Endothelial cell of umbilical vein (primary cell): ENCODE data around the gene FNDC5. TPM values are rescaled to one million over a fixed set of nuclear protein-coding genes. Genes with fewer than 3 reads are reported as not detected.

Experiments
- BruUV-seq: library from RNA; stranded (reverse); fragments of 400-500 nt; replicated peaks from 2 replicates; lab custom pipeline; 2021; lab: Mats Ljungman, UMichigan
- CTCF ChIA-PET: fragments of 300-600, 350-600 bp; sonication (Branson Sonifier 250); formaldehyde crosslinking; loops from one replicate; lab custom pipeline; 2021; ENCODE audit warnings: antibody characterized with exemption, inconsistent platforms; lab: Charles Lee
- POLR2A ChIA-PET: fragments of 300-600, 350-600 bp; sonication (Branson Sonifier 250); formaldehyde crosslinking; loops from one replicate; lab custom pipeline; 2021; ENCODE audit warnings: antibody characterized with exemption, inconsistent platforms; lab: Charles Lee
- DNase-seq: peaks from one replicate; pipeline ENCODE4 v3.0.0-alpha.2; 2011; ENCODE audit warnings: low read depth, low spot score
- FAIRE-seq: peaks from 2 replicates; lab custom pipeline; 2011; peaks lifted over from hg19 to GRCh38; lab: Jason Lieb, UNC
- H2AFZ ChIP-seq: 2 replicates; pipeline ENCODE4 v1.6.0; 2012; ENCODE audit warnings: low read depth, low read length, control low read depth, inconsistent platforms
- H3K27ac ChIP-seq: 2 replicates; pipeline ENCODE4 v1.5.1; 2011; ENCODE audit warnings: low read depth, mild to moderate bottlenecking, control low read depth, low read length, moderate library complexity; ENCODE audit not compliant: insufficient read depth
- H3K27me3 ChIP-seq, 2 experiments: 2 replicates each; pipeline versions ENCODE4 v1.6.0 to v1.6.1; 2011; ENCODE audit warnings: low read length in 2 of 2, mixed read lengths in 1 of 2; ENCODE audit not compliant: control insufficient read depth in 2 of 2, insufficient read depth in 2 of 2
- H3K36me3 ChIP-seq, 2 experiments: 2 replicates in 1 of 2; 3 replicates in 1 of 2; pipeline ENCODE4 v1.5.1; 2011; ENCODE audit warnings: low read length in 2 of 2, mild to moderate bottlenecking in 1 of 2, moderate library complexity in 1 of 2; ENCODE audit not compliant: control insufficient read depth in 2 of 2, insufficient read depth in 2 of 2; ENCODE audit errors: extremely low read depth in 1 of 2
- H3K4me1 ChIP-seq: 3 replicates; pipeline ENCODE4 v1.5.1; 2011; ENCODE audit warnings: mild to moderate bottlenecking, low read length; ENCODE audit not compliant: control insufficient read depth, insufficient read depth; ENCODE audit errors: extremely low read depth
- H3K4me2 ChIP-seq: 2 replicates; pipeline ENCODE4 v1.6.1; 2011; ENCODE audit warnings: low read length, control low read depth, mixed read lengths; ENCODE audit not compliant: insufficient read depth
- H3K4me3 ChIP-seq, 3 experiments: fragments of 200-600 bp in 1 of 3; sonication (generic), shearing (Covaris generic) in 1 of 3; replicated peaks in 1 of 3; 2 replicates each; pipeline ENCODE4 v1.5.1; 2011 to 2016; ENCODE audit warnings: control low read depth in 3 of 3, low read length in 3 of 3, mild to moderate bottlenecking in 2 of 3, inconsistent platforms in 1 of 3, low read depth in 1 of 3, moderate library complexity in 1 of 3; ENCODE audit not compliant: insufficient read depth in 1 of 3
- H3K79me2 ChIP-seq: 2 replicates; pipeline ENCODE4 v1.6.0; 2012; ENCODE audit warnings: low read length, inconsistent platforms; ENCODE audit not compliant: control insufficient read depth, insufficient read depth
- H3K9ac ChIP-seq: replicated peaks from 2 replicates; pipeline ENCODE3; 2011; ENCODE audit warnings: low read length, control low read depth; ENCODE audit not compliant: insufficient read depth; ENCODE audit errors: extremely low read depth
- H3K9me1 ChIP-seq: replicated peaks from 3 replicates; pipeline ENCODE4 v1.6.0; 2011; ENCODE audit warnings: mild to moderate bottlenecking, low read length; ENCODE audit not compliant: control insufficient read depth, insufficient read depth; ENCODE audit errors: extremely low read depth
- H3K9me3 ChIP-seq: replicated peaks from 2 replicates; pipeline ENCODE4 v1.5.1; 2012; ENCODE audit warnings: low read length, inconsistent platforms; ENCODE audit not compliant: control insufficient read depth, insufficient read depth
- H4K20me1 ChIP-seq: replicated peaks from 2 replicates; pipeline ENCODE3; 2011; ENCODE audit warnings: mild to moderate bottlenecking, low read length; ENCODE audit not compliant: control insufficient read depth, insufficient read depth; ENCODE audit errors: extremely low read depth
- EZH2 ChIP-seq: IDR thresholded peaks from 2 replicates; pipeline ENCODE4 v1.6.1; 2012; ENCODE audit warnings: borderline replicate concordance, low read depth, mild to moderate bottlenecking, moderate library complexity, low read length, inconsistent platforms; ENCODE audit not compliant: severe bottlenecking
- FOS ChIP-seq: IDR thresholded peaks from 2 replicates; pipeline ENCODE4 v1.6.1; 2011; ENCODE audit warnings: mild to moderate bottlenecking, low read length, moderate library complexity, borderline replicate concordance; ENCODE audit not compliant: insufficient read depth
- GATA2 ChIP-seq: IDR thresholded peaks from 2 replicates; pipeline ENCODE4 v1.7.0; 2011; ENCODE audit warnings: low read depth, mild to moderate bottlenecking, moderate library complexity, mixed read lengths, low read length; ENCODE audit not compliant: insufficient read length, insufficient read depth
- JUN ChIP-seq: IDR thresholded peaks from 2 replicates; pipeline ENCODE4 v1.6.1; 2011; ENCODE audit warnings: borderline replicate concordance, low read depth; ENCODE audit not compliant: insufficient read length, insufficient read depth
- MAX ChIP-seq: IDR thresholded peaks from 2 replicates; pipeline ENCODE4 v1.6.1; 2011; ENCODE audit not compliant: insufficient read depth, insufficient read length
- MYC ChIP-seq: IDR thresholded peaks from one replicate; pipeline ENCODE4 v1.6.1; 2011; ENCODE audit warnings: mild to moderate bottlenecking, low read depth, low read length
- POLR2A ChIP-seq: IDR thresholded peaks from 2 replicates; pipeline ENCODE4 v1.6.1; 2012; ENCODE audit warnings: low read depth, mild to moderate bottlenecking, control low read depth, low read length
- POLR2AphosphoS5 ChIP-seq: IDR thresholded peaks from 2 replicates; pipeline ENCODE4 v1.6.1; 2012; ENCODE audit warnings: low read depth, mild to moderate bottlenecking, control low read depth, low read length, moderate library complexity; ENCODE audit not compliant: insufficient read depth
- dilution Hi-C: fragments of 300-500 bp; cut with MboI; formaldehyde crosslinking; loops from one replicate; pipeline ENCODE4 v1.15.0; 2019; ENCODE audit warnings: low sequenced_read_pairs; ENCODE audit not compliant: extremely low pct_ligation_motif_present
- intact Hi-C: fragments of 100-400 bp; cut with micrococcal nuclease; formaldehyde crosslinking; loops from one replicate; pipeline ENCODE4 v1.10.0; 2022
- polyA plus RNA-seq, 4 experiments: library from polyadenylated mRNA; depleted of rRNA in 3 of 4; stranded (reverse) in 3 of 4; unstranded in 1 of 4; fragments of >200 nt; gene quantifications; 2 replicates each; pipeline versions ENCODE4 v1.2.1 to v1.2.3, GENCODE V29; 2011 to 2012; ENCODE audit warnings: missing spikeins in 1 of 4
- total RNA-seq: library from RNA; stranded (reverse); gene quantifications from 2 replicates; pipeline ENCODE4 v1.2.3, GENCODE V29; 2021
- TF ChIP-seq, protein P1 (sequence below), 2 donors: IDR thresholded peaks; 1 replicate in 1 of 2; 2 replicates in 1 of 2; pipeline ENCODE4 v1.5.1; 2011; ENCODE audit warnings: low read length in 2 of 2, mild to moderate bottlenecking in 2 of 2, moderate library complexity in 2 of 2, control low read depth in 1 of 2, inconsistent platforms in 1 of 2, low read depth in 1 of 2; ENCODE audit not compliant: insufficient read depth in 1 of 2; ENCODE audit errors: extremely low read depth in 1 of 2

The FNDC5 gene
- total and polyA plus RNA-seq, 2 donors (not counting 3 experiments of a cell fraction or from before 2014, with no cell fraction given) = 0.14 to 0.64 TPM

DNA sequence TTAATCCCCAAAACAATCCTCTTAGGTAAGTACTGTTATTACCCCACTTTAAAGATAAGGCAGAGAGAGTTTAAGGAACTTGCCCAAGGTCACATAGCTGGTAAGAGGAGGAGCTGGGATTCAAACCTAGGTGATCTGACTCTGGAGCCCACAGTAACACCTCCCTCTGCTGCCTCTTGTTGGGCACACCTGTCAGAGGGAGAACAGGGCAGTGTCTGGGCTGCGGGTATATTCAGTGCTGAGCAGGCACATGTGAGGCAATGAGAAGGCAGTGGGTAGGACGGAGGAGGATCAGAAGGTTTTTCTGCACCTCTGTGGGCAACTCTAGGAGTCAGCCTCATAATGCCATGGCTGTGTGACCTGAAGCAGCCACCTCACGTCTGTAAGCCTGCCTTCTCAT lies 17.4 kb upstream of the FNDC5 start:
- no peak overlapping the region for H3K27ac ChIP-seq
- DNase-seq (no peak), FAIRE-seq (no peak)
- peaks cover 28 to 32% of the 10 kb centered on the region in 2 experiments for H3K27me3 ChIP-seq
- no peak overlapping the region for H3K4me2 ChIP-seq
- no TSS peak for BruUV-seq
- POLR2A ChIA-PET = no interaction called here
- H4K20me1 ChIP-seq = no peaks in the 10 kb centered on the region
- no peaks in the 10 kb centered on the region for H3K36me3 ChIP-seq
- dilution Hi-C loops = no loop called here
- CTCF ChIA-PET = interaction anchor here (0.8 to 3.3 kb wide), 4 partner anchors 9 to 176 kb away, joined by 3 to 20 read pairs (median 8); no protein-coding TSS in a partner anchor
- no peak overlapping the region for H3K9ac ChIP-seq
- no peaks in the 10 kb centered on the region for H3K4me1 ChIP-seq
- H2AFZ ChIP-seq = no peak overlapping the region
- TF ChIP-seq POLR2A = no peak
- no peak for TF ChIP-seq POLR2AphosphoS5
- TF ChIP-seq, protein P1, sequence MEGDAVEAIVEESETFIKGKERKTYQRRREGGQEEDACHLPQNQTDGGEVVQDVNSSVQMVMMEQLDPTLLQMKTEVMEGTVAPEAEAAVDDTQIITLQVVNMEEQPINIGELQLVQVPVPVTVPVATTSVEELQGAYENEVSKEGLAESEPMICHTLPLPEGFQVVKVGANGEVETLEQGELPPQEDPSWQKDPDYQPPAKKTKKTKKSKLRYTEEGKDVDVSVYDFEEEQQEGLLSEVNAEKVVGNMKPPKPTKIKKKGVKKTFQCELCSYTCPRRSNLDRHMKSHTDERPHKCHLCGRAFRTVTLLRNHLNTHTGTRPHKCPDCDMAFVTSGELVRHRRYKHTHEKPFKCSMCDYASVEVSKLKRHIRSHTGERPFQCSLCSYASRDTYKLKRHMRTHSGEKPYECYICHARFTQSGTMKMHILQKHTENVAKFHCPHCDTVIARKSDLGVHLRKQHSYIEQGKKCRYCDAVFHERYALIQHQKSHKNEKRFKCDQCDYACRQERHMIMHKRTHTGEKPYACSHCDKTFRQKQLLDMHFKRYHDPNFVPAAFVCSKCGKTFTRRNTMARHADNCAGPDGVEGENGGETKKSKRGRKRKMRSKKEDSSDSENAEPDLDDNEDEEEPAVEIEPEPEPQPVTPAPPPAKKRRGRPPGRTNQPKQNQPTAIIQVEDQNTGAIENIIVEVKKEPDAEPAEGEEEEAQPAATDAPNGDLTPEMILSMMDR (IDR thresholded peaks at IDR 0.05; ENCODE audit: extremely low read depth in 1 of 2, insufficient read depth in 1 of 2, low read depth in 1 of 2, low read length in 2 of 2) = no peak
- no peak for TF ChIP-seq MYC
- TF ChIP-seq GATA2 = no peak
- no peak for TF ChIP-seq MAX
- no peak for TF ChIP-seq FOS
- TF ChIP-seq EZH2 = no peak
- no peak for TF ChIP-seq JUN
- H3K4me3 ChIP-seq = no peak overlapping the region
- no peaks in the 10 kb centered on the region for H3K79me2 ChIP-seq
- intact Hi-C loops = no loop called here
- H3K9me1 ChIP-seq = no peaks in the 10 kb centered on the region
- H3K9me3 ChIP-seq = no peaks in the 10 kb centered on the region
